H1 (cell line): ENCODE results near the gene LRRC4C. TPM values are rescaled to one million over a fixed set of nuclear protein-coding genes. Genes with fewer than 3 reads are reported as not detected.

Source experiments
- CTCF ChIA-PET: fragments of 300-600 bp; sonication (Branson Sonifier 250); formaldehyde crosslinking; loops from one replicate; lab custom pipeline; 2021; ENCODE audit not compliant: partially characterized antibody; lab: Charles Lee
- POLR2A ChIA-PET: fragments of 300-600 bp; sonication (Branson Sonifier 250); formaldehyde crosslinking; loops from one replicate; lab custom pipeline; 2021; ENCODE audit warnings: inconsistent platforms; ENCODE audit not compliant: partially characterized antibody; lab: Charles Lee
- DNase-seq, 2 experiments: peaks; one replicate each; pipeline versions ENCODE4 v3.0.0 to v3.0.0-alpha.2; 2010 to 2022; ENCODE audit warnings: low spot score in 2 of 2, low read depth in 1 of 2, mixed read lengths in 1 of 2
- FAIRE-seq: peaks from 2 replicates; lab custom pipeline; 2011; peaks lifted over from hg19 to GRCh38; lab: Jason Lieb, UNC
- H2AFZ ChIP-seq: 2 replicates; pipeline ENCODE4 v1.8.1; 2012; ENCODE audit warnings: low read length, inconsistent platforms
- H2AK5ac ChIP-seq: 2 replicates; pipeline ENCODE4 v1.6.1; 2013; ENCODE audit warnings: low read depth, low read length
- H2BK120ac ChIP-seq: replicated peaks from 2 replicates; pipeline ENCODE3; 2013; ENCODE audit warnings: low read depth, low read length, inconsistent platforms
- H2BK12ac ChIP-seq: 2 replicates; pipeline ENCODE4 v1.6.1; 2013; ENCODE audit warnings: low read depth, low read length
- H2BK15ac ChIP-seq: 2 replicates; pipeline ENCODE4 v1.6.1; 2013; ENCODE audit warnings: low read length
- H2BK20ac ChIP-seq: 2 replicates; pipeline ENCODE4 v1.6.1; 2013; ENCODE audit warnings: low read length
- H2BK5ac ChIP-seq: 2 replicates; pipeline ENCODE4 v1.6.1; 2013; ENCODE audit warnings: low read depth, low read length
- H3K14ac ChIP-seq: 2 replicates; pipeline ENCODE4 v1.6.1; 2013; ENCODE audit warnings: inconsistent platforms; ENCODE audit not compliant: insufficient read length
- H3K18ac ChIP-seq: 2 replicates; pipeline ENCODE4 v1.6.1; 2013; ENCODE audit warnings: low read length; ENCODE audit errors: extremely low read depth
- H3K23ac ChIP-seq: 2 replicates; pipeline ENCODE4 v1.6.1; 2013; ENCODE audit warnings: inconsistent platforms; ENCODE audit not compliant: insufficient read length
- H3K23me2 ChIP-seq: 2 replicates; pipeline ENCODE4 v1.6.1; 2013; ENCODE audit warnings: low read depth, low read length
- H3K27ac ChIP-seq: 2 replicates; pipeline ENCODE4 v1.6.1; 2011; ENCODE audit warnings: low read depth, low read length, inconsistent platforms
- H3K27me3 ChIP-seq, 4 experiments: replicated peaks in 1 of 4; 1 replicate in 1 of 4; 2 replicates in 3 of 4; pipeline versions ENCODE4 v1.6.1 to v1.8.1; 2011 to 2013; ENCODE audit warnings: low read length in 3 of 4, mild to moderate bottlenecking in 3 of 4, inconsistent platforms in 2 of 4, mixed read lengths in 2 of 4, moderate library complexity in 1 of 4; ENCODE audit not compliant: control insufficient read depth in 3 of 4, insufficient read depth in 3 of 4; ENCODE audit errors: extremely low read depth in 1 of 4
- H3K36me3 ChIP-seq, 4 experiments: 2 replicates each; pipeline versions ENCODE4 v1.6.1 to v1.8.1; 2011 to 2013; ENCODE audit warnings: mild to moderate bottlenecking in 4 of 4, low read length in 3 of 4, moderate library complexity in 2 of 4, control low read depth in 1 of 4, inconsistent platforms in 1 of 4; ENCODE audit not compliant: insufficient read depth in 4 of 4, control insufficient read depth in 2 of 4
- H3K4ac ChIP-seq: replicated peaks from 2 replicates; pipeline ENCODE3; 2013; ENCODE audit warnings: low read length, low read depth, mixed read lengths, inconsistent platforms; ENCODE audit not compliant: insufficient read length
- H3K4me1 ChIP-seq, 4 experiments: replicated peaks in 1 of 4; 1 replicate in 1 of 4; 2 replicates in 3 of 4; pipeline versions ENCODE4 v1.6.1 to v1.8.1; 2011 to 2013; ENCODE audit warnings: low read length in 3 of 4, inconsistent platforms in 2 of 4, mixed read lengths in 1 of 4; ENCODE audit not compliant: insufficient read depth in 4 of 4, control insufficient read depth in 3 of 4
- H3K4me2 ChIP-seq, 2 experiments: 2 replicates each; pipeline versions ENCODE4 v1.6.1 to v1.8.1; 2011 to 2013; ENCODE audit warnings: low read depth in 2 of 2, low read length in 2 of 2, control low read depth in 1 of 2, inconsistent platforms in 1 of 2, mild to moderate bottlenecking in 1 of 2; ENCODE audit not compliant: insufficient read depth in 1 of 2
- H3K4me3 ChIP-seq, 4 experiments: fragments of 200-600, 300-600 bp in 1 of 4; sonication (generic), shearing (Covaris generic), sonication (Bioruptor Twin) in 1 of 4; 2 replicates each; pipeline versions ENCODE4 v1.5.1 to v1.8.1; 2011 to 2016; ENCODE audit warnings: low read length in 4 of 4, low read depth in 3 of 4, control low read depth in 2 of 4, inconsistent platforms in 2 of 4, mild to moderate bottlenecking in 2 of 4, mixed read lengths in 1 of 4, moderate library complexity in 1 of 4; ENCODE audit not compliant: insufficient read depth in 2 of 4; ENCODE audit errors: extremely low read depth in 1 of 4
- H3K56ac ChIP-seq: replicated peaks from 2 replicates; pipeline ENCODE3; 2013; ENCODE audit warnings: low read depth, mild to moderate bottlenecking, mixed read lengths, low read length, inconsistent platforms; ENCODE audit not compliant: insufficient read length
- H3K79me1 ChIP-seq: 2 replicates; pipeline ENCODE4 v1.6.1; 2013; ENCODE audit warnings: low read depth, low read length, control low read depth
- H3K79me2 ChIP-seq, 2 experiments: 2 replicates each; pipeline versions ENCODE4 v1.6.1 to v1.8.1; 2012 to 2013; ENCODE audit warnings: low read length in 2 of 2, mild to moderate bottlenecking in 2 of 2, inconsistent platforms in 1 of 2; ENCODE audit not compliant: insufficient read depth in 2 of 2, control insufficient read depth in 1 of 2
- H3K9ac ChIP-seq, 4 experiments: replicated peaks in 1 of 4; 1 replicate in 1 of 4; 2 replicates in 3 of 4; pipeline versions ENCODE4 v1.6.1 to v1.8.1; 2011 to 2013; ENCODE audit warnings: low read depth in 3 of 4, low read length in 3 of 4, control low read depth in 2 of 4, mild to moderate bottlenecking in 2 of 4, moderate library complexity in 2 of 4, inconsistent platforms in 1 of 4; ENCODE audit errors: extremely low read depth in 1 of 4
- H3K9me3 ChIP-seq, 2 experiments: 2 replicates each; pipeline versions ENCODE4 v1.6.1 to v1.8.1; 2012 to 2013; ENCODE audit warnings: mild to moderate bottlenecking in 2 of 2, moderate library complexity in 2 of 2, control low read depth in 1 of 2, inconsistent platforms in 1 of 2, low read depth in 1 of 2, low read length in 1 of 2, mixed read lengths in 1 of 2; ENCODE audit not compliant: insufficient read depth in 2 of 2
- H4K20me1 ChIP-seq, 2 experiments: replicated peaks in 1 of 2; 2 replicates each; pipeline versions ENCODE3 to v1.8.1; 2011 to 2013; ENCODE audit warnings: inconsistent platforms in 2 of 2, low read length in 2 of 2, mild to moderate bottlenecking in 1 of 2; ENCODE audit not compliant: insufficient read depth in 2 of 2, control insufficient read depth in 1 of 2
- H4K5ac ChIP-seq: 2 replicates; pipeline ENCODE4 v1.6.1; 2013; ENCODE audit warnings: low read length, low read depth, mixed read lengths, inconsistent platforms; ENCODE audit not compliant: insufficient read length
- H4K8ac ChIP-seq: 2 replicates; pipeline ENCODE4 v1.8.0; 2013; ENCODE audit warnings: mild to moderate bottlenecking, moderate library complexity, low read length, inconsistent platforms; ENCODE audit not compliant: insufficient read depth; ENCODE audit errors: extremely low read depth
- H4K91ac ChIP-seq: replicated peaks from 2 replicates; pipeline ENCODE3; 2013; ENCODE audit warnings: low read length, mixed read lengths, inconsistent platforms; ENCODE audit not compliant: insufficient read length
- CTCF ChIP-seq, 3 experiments: IDR thresholded peaks; 1 replicate in 2 of 3; 2 replicates in 1 of 3; pipeline versions ENCODE4 v1.5.1 to v1.6.1; 2011; ENCODE audit warnings: low read length in 3 of 3, mild to moderate bottlenecking in 3 of 3, inconsistent platforms in 2 of 3, low read depth in 1 of 3, moderate library complexity in 1 of 3; ENCODE audit not compliant: insufficient read depth in 1 of 3; ENCODE audit errors: control extremely low read depth in 1 of 3
- JUND ChIP-seq: IDR thresholded peaks from 2 replicates; pipeline ENCODE4 v1.6.1; 2011; ENCODE audit warnings: mild to moderate bottlenecking, improper control_type of control experiment, low read length
- PHF8 ChIP-seq: fragments of 200-600 bp; sonication (generic); conservative IDR thresholded peaks from 2 replicates; pipeline ENCODE4 v1.7.1; 2012; ENCODE audit warnings: low read depth, mild to moderate bottlenecking, inconsistent platforms, low read length, moderate library complexity
- RAD21 ChIP-seq, 2 experiments: IDR thresholded peaks in 1 of 2; conservative IDR thresholded peaks in 1 of 2; 2 replicates each; pipeline ENCODE4 v1.6.1; 2011; ENCODE audit warnings: low read depth in 2 of 2, low read length in 2 of 2, improper control_type of control experiment in 1 of 2, inconsistent platforms in 1 of 2, mild to moderate bottlenecking in 1 of 2, moderate library complexity in 1 of 2
- RNF2 ChIP-seq: fragments of 200-900, 300-1000 bp; sonication (generic); IDR thresholded peaks from 2 replicates; pipeline ENCODE4 v1.7.1; 2016; ENCODE audit warnings: borderline replicate concordance, low read depth, mild to moderate bottlenecking, antibody characterized with exemption, low read length; ENCODE audit not compliant: poor library complexity, severe bottlenecking; ENCODE audit errors: missing control alignments
- SIX5 ChIP-seq: IDR thresholded peaks from 2 replicates; pipeline ENCODE4 v1.6.1; 2011; ENCODE audit warnings: mild to moderate bottlenecking, low read depth, low read length
- SP2 ChIP-seq: IDR thresholded peaks from 2 replicates; pipeline ENCODE4 v1.6.1; 2012; ENCODE audit warnings: mild to moderate bottlenecking, low read length, inconsistent platforms
- TEAD4 ChIP-seq: IDR thresholded peaks from 2 replicates; pipeline ENCODE4 v1.6.1; 2012; ENCODE audit warnings: low read depth, low read length, inconsistent platforms, mixed read lengths
- ZNF274 ChIP-seq: IDR thresholded peaks from 2 replicates; pipeline ENCODE4 v1.7.0; 2012; ENCODE audit warnings: low read length, borderline replicate concordance; ENCODE audit errors: extremely low read depth
- WGBS, 2 experiments: shearing (Covaris generic) in 1 of 2; methylation state at CpG; one replicate each; pipeline versions ENCODE4 v1.1.6 to v1.1.7; 2013 to 2015; ENCODE audit warnings: low lambda C conversion rate in 2 of 2, mixed read lengths in 2 of 2, inconsistent platforms in 1 of 2, low coverage in 1 of 2, missing lambda C conversion rate in 1 of 2; ENCODE audit not compliant: insufficient replicate concordance in 2 of 2, insufficient coverage in 1 of 2, insufficient read length in 1 of 2; ENCODE audit errors: extremely low coverage in 1 of 2, missing lambda C conversion rate in 1 of 2; 5-methylcytosine and 5-hydroxymethylcytosine counted together
- polyA plus RNA-seq, 7 experiments: library from polyadenylated mRNA; depleted of rRNA in 3 of 7; stranded (reverse) in 5 of 7; unstranded in 2 of 7; fragments of >200 nt in 5 of 7; fragments of 200-250 nt in 2 of 7; gene quantifications; 1 replicate in 5 of 7; 2 replicates in 1 of 7; 4 replicates in 1 of 7; pipeline versions ENCODE4 v1.2.1 to v1.2.3, GENCODE V29; 2011 to 2013; ENCODE audit warnings: missing spikeins in 2 of 7, mixed read lengths in 2 of 7
- total RNA-seq: library from RNA; stranded (reverse); fragmentation: NEBNext Ultra II Directional; extraction: Animal tissue kit (Norgen Biotek cat#: 25700); gene quantifications from 2 replicates; pipeline ENCODE4 v1.2.1, GENCODE V29; 2021
- TF ChIP-seq, protein P1 (sequence below): IDR thresholded peaks from 2 replicates; pipeline ENCODE4 v1.6.1; 2012; ENCODE audit warnings: inconsistent platforms

Gene LRRC4C
- total and polyA plus RNA-seq, 2 of the 8 experiments (the other 6 are each of a cell fraction or from before 2014, with no cell fraction given), result 0.23 to 2.2 TPM

- no peak overlapping the region for H3K4me3 ChIP-seq
- H3K27ac ChIP-seq, result no peak overlapping the region
- no peak overlapping the region for H2BK12ac ChIP-seq
- no peak overlapping the region for H2BK5ac ChIP-seq
- no peaks in the 10 kb centered on the region for H3K36me3 ChIP-seq
- no peaks in the 10 kb centered on the region for H3K27me3 ChIP-seq
- H3K23ac ChIP-seq, result no peak overlapping the region
- DNase-seq (no peak), FAIRE-seq (no peak)
- ChIA-PET CTCF (no interaction called here), POLR2A (no interaction called here)
- no peaks in the 10 kb centered on the region for H3K79me1 ChIP-seq
- no peak for TF ChIP-seq SIX5
- TF ChIP-seq ZNF274, result no peak
- TF ChIP-seq RNF2, result no peak
- no peak for TF ChIP-seq JUND
- no peak for TF ChIP-seq SP2
- TF ChIP-seq TEAD4, result no peak
- TF ChIP-seq, protein P1, sequence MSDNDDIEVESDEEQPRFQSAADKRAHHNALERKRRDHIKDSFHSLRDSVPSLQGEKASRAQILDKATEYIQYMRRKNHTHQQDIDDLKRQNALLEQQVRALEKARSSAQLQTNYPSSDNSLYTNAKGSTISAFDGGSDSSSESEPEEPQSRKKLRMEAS, result no peak
- no peak for TF ChIP-seq CTCF (IDR thresholded peaks at IDR 0.05; ENCODE audit: control extremely low read depth in 1 of 3, insufficient read depth in 1 of 3, low read depth in 1 of 3, low read length in 3 of 3)
- TF ChIP-seq PHF8, result no peak
- TF ChIP-seq RAD21 (IDR thresholded peaks at IDR 0.05 in 1 of 2, conservative IDR thresholded peaks at IDR 0.05 in 1 of 2; ENCODE audit: low read depth in 2 of 2, low read length in 2 of 2), result no peak
- H3K4me1 ChIP-seq, result no peaks in the 10 kb centered on the region
- 91% methylated on average over 2 of the region's 2 CpGs; no CpG with 5 or more reads in 1 of the 2 experiments for WGBS, 2 experiments
- H4K20me1 ChIP-seq, result no peaks in the 10 kb centered on the region
- H2AFZ ChIP-seq, result no peak overlapping the region
- no peak overlapping the region for H3K14ac ChIP-seq
- no peak overlapping the region for H3K18ac ChIP-seq
- H4K91ac ChIP-seq, result no peak overlapping the region
- no peak overlapping the region for H2BK15ac ChIP-seq
- H2BK120ac ChIP-seq, result no peak overlapping the region
- no peak overlapping the region for H2BK20ac ChIP-seq
- no peak overlapping the region for H3K4ac ChIP-seq
- H3K4me2 ChIP-seq, result no peak overlapping the region
- H3K9ac ChIP-seq, result no peak overlapping the region
- no peak overlapping the region for H3K56ac ChIP-seq
- no peaks in the 10 kb centered on the region for H3K79me2 ChIP-seq
- no peak overlapping the region for H4K5ac ChIP-seq
- no peak overlapping the region for H4K8ac ChIP-seq
- no peaks in the 10 kb centered on the region for H3K9me3 ChIP-seq
- H3K23me2 ChIP-seq, result no peaks in the 10 kb centered on the region
- H2AK5ac ChIP-seq, result no peak overlapping the region
Observed at GRCh38 chr11:40894501-40894900, 565.0 kb downstream of the LRRC4C start.
